GM21786 (cell line): ENCODE data around the gene STMN1.
"Not testable (repeated sequence)": the region's sequence is repeated elsewhere in the genome, so short reads cannot be mapped to it uniquely, and the experiment has no call there.

ENCODE experiments used
- ATAC-seq: cut with Tn5 transposase; IDR thresholded peaks from one replicate; pipeline ENCODE4 v1.9.1; 2021; ENCODE audit not compliant: unreplicated experiment

Gene STMN1

DNA sequence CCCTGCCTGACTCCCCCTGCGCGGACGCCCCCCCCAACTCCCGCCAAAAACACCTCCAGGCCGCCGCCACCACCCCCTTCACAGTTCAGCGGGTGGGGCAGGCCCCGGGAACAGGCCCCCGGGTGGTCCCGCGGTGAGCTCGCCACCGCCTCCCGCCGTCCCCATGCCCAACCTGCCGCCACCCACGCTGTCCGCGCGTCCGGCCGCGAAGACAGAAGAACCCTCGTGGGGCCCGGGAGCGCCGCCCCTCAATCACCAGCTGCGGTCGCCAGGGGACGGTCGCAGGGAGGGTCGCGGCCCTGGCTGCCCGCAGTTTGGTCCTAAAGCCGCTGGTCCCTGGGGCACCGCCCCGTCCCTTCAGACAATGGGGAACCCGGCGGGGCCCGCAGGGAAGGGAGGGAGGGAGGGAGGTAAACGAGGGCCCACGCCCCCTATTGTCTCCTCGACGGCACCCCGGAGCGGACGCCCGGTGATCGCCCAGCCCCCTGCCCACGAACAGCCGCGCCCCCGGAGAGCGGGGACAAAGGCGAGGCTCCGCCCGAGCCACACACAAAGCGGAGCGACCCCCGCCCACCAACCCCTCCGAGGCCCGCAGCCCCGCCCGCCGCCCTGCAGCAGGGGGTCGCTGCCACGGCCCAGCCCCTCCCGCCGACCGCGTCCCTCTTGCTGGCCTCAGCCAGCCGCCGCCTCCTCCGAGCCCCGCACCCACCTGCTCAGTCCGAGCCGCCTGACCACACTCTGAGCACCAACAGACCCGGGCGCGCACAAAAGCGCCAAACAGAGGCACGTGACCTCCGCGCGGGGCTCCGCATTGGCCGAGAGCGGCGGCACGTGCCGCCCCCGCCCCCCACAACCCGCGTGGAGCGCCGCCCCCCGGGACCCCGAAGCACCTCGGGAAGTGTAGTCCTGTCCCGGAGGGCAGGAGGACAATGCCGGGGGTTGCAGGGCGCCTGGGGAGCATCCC is at the start of gene STMN1:
TSS of gene STMN1 (minus strand) at position 740 of the 964 bp plus-strand sequence. CDS start 1,743 bp downstream, outside the sequence.
- peak; percentile 60 for ATAC-seq

DNA sequence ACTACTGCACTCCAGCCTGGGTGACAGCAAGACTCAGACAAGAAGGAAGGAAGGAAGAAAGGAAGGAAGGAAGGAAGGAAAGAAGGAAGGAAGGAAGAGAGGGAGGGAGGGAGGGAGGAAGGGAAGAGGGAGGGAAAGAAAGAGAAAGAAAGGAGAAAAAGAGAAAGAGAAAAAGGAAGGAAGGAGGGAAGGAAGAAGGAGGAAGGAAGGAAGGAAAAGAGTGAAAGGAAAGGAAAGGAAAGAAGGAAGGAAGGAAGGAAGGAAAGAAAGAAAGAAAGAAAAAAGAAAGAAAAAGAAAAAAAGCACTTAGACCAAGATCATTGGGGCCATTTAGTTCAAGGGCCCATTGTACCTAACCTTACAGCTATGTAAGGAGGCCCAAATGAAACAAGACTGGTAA is 49.3 kb upstream of the STMN1 start:
- ATAC-seq = no peak

DNA sequence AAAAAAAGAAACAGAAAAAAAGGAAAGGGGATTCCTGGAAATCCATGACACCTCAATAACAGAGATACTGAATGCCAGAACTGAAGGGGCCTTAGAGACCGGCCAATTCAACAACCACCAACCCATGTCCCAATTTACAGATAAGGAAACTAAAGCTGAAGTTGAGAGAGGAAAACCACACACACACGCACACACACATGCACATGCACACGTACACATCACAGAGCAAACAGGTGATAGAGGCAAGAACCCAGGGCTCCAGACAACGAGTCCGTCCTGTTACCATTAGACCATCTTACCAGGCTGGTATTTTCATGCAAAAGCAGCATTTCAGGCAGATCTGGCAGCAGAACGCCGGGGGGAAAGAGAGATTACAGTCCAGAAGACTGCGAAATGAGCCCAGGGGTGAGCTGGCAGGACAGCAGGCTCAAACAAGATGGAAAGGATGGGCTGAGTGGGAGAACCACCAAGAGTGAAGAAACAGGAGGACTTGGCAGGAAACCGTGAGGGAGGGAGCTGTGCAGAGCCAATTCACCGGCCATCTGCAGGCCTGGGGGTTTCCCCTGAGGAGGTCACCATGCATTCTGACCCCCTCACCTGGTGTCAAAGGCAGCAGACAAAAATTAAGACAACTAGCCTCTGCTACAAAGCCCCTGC is 48.2 kb upstream of the STMN1 start:
- ATAC-seq = no peak

- no peak for ATAC-seq
Measured at GRCh38 chr1:25952841-25953401, 46.7 kb upstream of the STMN1 start.

GRCh38 chr1:25948641-25949040 is 42.4 kb upstream of the STMN1 start:
- no peak for ATAC-seq

- ATAC-seq = no peak
Measured at GRCh38 chr1:25947027-25947426, 40.8 kb upstream of the STMN1 start.

- ATAC-seq = no peak
Measured at GRCh38 chr1:25945761-25946160, 39.5 kb upstream of the STMN1 start.

DNA sequence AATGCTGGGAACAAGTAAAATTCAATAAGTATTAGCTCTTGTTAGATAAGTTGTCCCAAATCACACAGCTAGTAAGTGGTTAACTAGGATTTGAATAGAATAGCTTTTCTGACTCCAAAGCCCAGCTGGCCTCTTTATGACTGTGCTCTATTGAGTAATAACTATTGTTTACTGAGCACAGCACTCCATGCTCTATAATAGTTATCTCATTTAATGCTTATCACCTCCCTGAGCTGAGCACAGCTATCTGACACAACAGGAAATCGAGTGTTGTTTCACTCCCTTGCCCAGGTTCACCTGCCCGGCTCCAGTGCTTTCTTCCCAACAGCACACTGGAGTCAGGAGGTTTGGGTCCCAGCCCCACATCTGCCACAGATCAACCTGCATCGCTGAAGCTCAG is 38.8 kb upstream of the STMN1 start:
- no peak for ATAC-seq

- not testable (repeated sequence) for ATAC-seq
Measured at GRCh38 chr1:25943511-25943910, 37.3 kb upstream of the STMN1 start.

GRCh38 chr1:25936947-25937346 is 30.7 kb upstream of the STMN1 start:
- ATAC-seq = no peak

GRCh38 chr1:25933479-25934365 is 27.5 kb upstream of the STMN1 start:
- ATAC-seq = no peak

DNA sequence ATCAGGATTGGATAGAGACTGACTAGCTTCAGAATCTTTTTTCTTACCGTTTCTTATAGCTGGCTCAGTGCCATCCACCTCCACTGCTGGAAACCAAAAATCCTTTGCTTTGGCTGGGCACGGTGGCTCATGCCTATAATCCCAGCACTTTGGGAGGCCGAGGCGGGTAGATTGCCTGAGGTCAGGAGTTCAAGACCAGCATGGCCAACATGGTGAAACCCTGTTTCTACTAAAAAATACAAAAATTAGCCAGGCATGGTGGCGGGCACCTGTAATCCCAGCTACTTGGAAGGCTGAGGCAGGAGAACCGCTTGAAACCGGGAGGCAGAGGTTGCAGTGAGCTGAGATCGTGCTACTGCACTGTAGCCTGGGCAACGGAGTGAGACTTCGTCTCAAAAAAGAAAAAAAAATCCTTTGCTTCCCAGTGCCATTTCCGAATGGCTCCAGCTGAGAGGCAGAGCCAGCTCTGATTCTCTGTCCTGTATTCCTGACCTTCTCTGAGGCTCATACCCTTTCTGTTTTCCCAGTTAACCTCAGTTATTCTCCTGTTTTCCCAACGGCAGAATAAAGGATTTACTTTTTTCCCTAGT is 26.7 kb upstream of the STMN1 start:
- ATAC-seq = not testable (repeated sequence)

GRCh38 chr1:25932321-25932720 is 26.1 kb upstream of the STMN1 start:
- no peak for ATAC-seq

- ATAC-seq = no peak
Measured at GRCh38 chr1:25929016-25929415, 22.8 kb upstream of the STMN1 start.

GRCh38 chr1:25927521-25928265 is 21.5 kb upstream of the STMN1 start:
- ATAC-seq = no peak

- no peak for ATAC-seq
Measured at GRCh38 chr1:25926731-25927496, 20.7 kb upstream of the STMN1 start.

DNA sequence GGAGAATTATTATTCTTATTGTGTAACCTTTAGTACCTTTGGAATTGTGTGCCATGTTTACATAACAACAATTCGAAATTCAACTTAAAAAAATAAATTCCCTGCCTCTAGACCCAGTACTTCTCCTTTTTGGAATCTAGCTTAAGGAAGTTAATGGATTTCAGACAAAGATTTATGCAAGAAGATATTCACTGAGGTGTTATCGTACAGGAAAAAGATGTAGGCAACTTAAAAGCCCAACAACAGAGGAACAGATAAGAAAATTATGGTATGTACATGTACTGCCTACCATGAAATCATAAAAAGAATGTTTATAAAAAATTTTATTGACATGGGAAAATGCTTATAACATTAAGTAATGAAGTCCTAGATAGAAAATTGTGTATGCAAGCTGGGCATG is 18.2 kb upstream of the STMN1 start:
- ATAC-seq = no peak

GRCh38 chr1:25922971-25923552 is 16.8 kb upstream of the STMN1 start:
- ATAC-seq = no peak
